ENCODE data around the gene WIPF2. TPM values are rescaled to one million over a fixed set of nuclear protein-coding genes. Genes with fewer than 3 reads are reported as not detected.

The WIPF2 gene
- total RNA-seq, 2 experiments from 2014 or later: 24.1 to 26.1 TPM

DNA sequence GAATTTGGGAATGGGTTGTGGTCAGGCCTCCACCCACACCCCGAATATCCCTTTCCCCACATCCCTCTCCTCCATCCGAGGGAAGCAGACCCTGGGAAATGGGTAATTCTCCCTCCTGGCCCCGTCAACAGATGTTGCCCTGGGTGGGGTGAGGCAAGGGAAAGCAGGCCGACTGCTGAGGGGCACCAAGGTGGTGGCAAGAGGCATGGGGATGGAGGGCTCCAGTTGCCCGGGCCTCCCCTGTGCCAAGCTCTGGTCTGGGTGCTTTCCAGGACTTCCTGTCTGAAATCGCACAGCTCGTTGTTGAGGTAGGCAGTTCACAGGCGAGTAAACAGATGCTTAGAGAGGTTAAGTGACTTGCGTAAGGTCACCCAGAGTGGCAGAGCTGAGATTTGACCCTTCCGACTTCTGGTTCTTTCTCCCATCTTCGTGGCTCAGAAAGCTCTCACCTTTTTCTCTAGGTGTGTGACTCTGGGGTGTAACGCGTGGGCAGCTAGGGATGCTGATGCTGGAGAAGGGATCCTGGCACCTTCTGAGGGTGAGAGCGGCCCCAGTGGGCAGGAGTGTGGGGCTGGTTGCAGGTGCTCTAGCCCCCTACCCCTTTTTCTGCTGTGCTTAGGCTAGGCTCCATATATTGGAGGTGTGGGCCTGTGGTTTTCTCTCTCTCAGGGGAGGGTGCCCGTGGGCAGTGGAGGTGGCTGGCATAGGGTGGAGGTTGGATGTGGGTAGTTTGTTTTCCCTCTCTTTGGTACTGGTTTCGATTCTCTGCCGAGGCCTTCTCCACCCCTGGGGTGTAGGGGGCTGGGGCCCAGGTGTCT is 107.1 kb downstream of the WIPF2 start:
- CTCF ChIA-PET: interaction anchor here (1.0 to 5.2 kb wide), 9 partner anchors 9 to 32 kb away, joined by 3 to 51 read pairs (median 4); no protein-coding TSS in a partner anchor
- ATAC-seq (no peak), DNase-seq (peak; percentile 80)
- Mint-ChIP-seq H3K9me3 (ENCODE audit: low read depth) (no peaks in the 10 kb centered on the region), H3K27me3 (no peaks in the 10 kb centered on the region), H3K4me3 (peak overlapping the region; percentile 68), H3K4me1 (peaks cover 91% of the 10 kb centered on the region), H3K36me3 (peaks cover 12% of the 10 kb centered on the region), H3K27ac (peak overlapping the region; percentile 97)

DNA sequence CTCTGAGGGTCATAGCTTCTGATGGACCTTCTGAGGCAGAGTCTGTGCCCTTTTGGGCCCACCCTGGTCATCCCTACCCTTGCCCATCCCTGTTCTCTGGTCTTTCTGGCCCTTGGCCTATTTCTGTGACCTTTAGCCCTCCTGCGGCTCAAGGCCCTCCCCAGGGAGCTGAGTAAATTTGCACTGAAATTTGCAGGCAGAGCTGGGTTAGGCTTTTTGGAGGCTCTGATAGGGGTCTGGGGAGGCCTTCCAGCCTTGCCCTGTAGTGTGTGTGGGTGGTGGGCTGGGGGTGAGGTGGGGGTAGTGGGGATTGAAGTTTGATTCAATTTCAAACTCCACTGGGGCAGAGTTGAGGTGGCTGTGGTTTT is 107.7 kb downstream of the WIPF2 start:
- no peaks in the 10 kb centered on the region for H3K9me3 Mint-ChIP-seq (ENCODE audit: low read depth)
- H3K36me3 Mint-ChIP-seq: peaks cover 17% of the 10 kb centered on the region
- peaks cover 92% of the 10 kb centered on the region for H3K4me1 Mint-ChIP-seq
- no peak for DNase-seq
- no peaks in the 10 kb centered on the region for H3K27me3 Mint-ChIP-seq
- H3K4me3 Mint-ChIP-seq: peak overlapping the region; percentile 68
- ATAC-seq: no peak
- CTCF ChIA-PET: interaction anchor here (1.2 to 5.2 kb wide), 5 partner anchors 9 to 28 kb away, joined by 3 to 51 read pairs (median 18); no protein-coding TSS in a partner anchor
- H3K27ac Mint-ChIP-seq: peak overlapping the region; percentile 97

DNA sequence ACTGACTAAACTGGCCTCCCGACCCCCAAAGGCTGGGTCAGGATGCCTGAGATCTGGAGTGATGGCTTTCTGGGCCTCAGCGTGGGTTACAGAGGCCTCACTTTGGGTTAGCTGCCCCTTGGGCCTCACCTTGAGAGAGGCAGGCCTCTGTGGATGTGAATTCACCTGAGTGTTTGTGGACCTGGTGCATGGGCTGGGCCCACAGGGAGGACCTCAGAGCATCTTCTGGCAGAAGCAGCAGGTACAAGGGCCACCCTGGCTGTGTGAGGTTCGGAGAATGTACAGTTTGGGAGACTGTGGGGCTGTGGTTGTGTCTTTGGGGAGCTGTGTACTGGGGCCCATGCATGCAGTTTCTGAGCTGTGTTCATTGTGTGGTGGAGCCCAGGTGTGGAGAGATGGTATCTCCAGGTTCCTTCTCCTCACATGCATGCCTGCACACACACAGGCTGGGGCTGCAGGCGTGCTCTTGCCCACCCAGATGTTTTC is 108.2 kb downstream of the WIPF2 start:
- peak overlapping the region; percentile 68 for H3K4me3 Mint-ChIP-seq
- no peak for ATAC-seq
- H3K27me3 Mint-ChIP-seq: no peaks in the 10 kb centered on the region
- peaks cover 88% of the 10 kb centered on the region for H3K4me1 Mint-ChIP-seq
- H3K9me3 Mint-ChIP-seq (ENCODE audit: low read depth): no peaks in the 10 kb centered on the region
- DNase-seq: no peak
- CTCF ChIA-PET: interaction anchor here (1.0 to 5.0 kb wide), 7 partner anchors 10 to 35 kb away, joined by 3 to 51 read pairs (median 5); no protein-coding TSS in a partner anchor
- H3K27ac Mint-ChIP-seq: peak overlapping the region; percentile 97
- H3K36me3 Mint-ChIP-seq: peaks cover 18% of the 10 kb centered on the region

DNA sequence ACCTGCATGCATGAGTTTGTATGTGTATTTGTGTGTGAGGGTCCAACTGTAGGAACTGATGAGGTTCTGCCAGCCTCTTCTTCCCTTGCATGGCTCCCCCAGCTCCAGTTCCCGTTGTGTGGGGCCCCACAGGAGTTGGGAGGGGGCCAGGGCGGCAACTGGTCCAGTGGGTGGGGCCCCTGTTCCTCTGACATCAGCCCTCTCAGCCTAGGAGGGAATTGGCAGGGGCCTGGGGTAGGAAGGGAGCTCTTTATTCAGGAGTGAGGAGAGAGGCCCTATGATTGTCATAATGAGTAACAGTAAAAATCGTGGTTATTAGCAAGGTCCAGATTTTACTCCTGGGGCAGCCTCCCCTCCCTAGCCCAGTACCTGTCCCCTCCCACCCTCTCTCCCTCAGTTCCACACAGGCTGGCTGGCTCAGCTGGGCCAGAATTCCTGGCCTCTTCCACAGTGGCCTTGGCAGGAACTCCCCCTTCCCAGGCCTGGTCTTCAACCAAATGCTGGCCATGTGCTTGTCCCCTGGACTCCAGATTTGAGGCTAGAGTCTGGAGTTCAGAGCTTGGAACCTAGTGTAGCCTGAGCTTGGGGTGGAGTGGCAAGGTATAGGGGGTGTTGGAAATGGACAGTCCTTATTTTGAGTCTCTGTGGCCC is 108.8 kb downstream of the WIPF2 start:
- Mint-ChIP-seq H3K4me3 (peak overlapping the region; percentile 68), H3K9me3 (ENCODE audit: low read depth) (no peaks in the 10 kb centered on the region), H3K27me3 (no peaks in the 10 kb centered on the region), H3K36me3 (peaks cover 22% of the 10 kb centered on the region), H3K4me1 (peaks cover 91% of the 10 kb centered on the region), H3K27ac (peak overlapping the region; percentile 97)
- ATAC-seq (no peak), DNase-seq (no peak)
- CTCF ChIA-PET: interaction anchor here (1.0 to 5.0 kb wide), 7 partner anchors 11 to 35 kb away, joined by 3 to 51 read pairs (median 5); no protein-coding TSS in a partner anchor

DNA sequence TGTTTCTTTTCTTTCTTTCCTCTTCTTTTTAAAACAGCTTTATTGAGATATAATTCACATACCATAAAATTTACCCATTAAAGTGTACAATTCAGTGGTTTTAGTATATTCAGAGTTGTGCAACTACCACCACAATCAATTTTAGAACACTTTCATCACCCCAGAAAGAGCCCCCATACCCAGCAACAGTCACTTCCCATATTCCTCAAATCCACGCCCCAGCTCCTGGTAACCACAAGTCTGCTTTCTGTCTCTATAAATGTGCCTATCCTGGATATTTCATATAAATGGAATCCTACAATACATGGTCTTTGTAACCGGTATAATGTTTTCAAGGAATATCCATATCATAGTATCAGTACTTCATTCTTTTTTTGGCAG is 109.3 kb downstream of the WIPF2 start:
- DNase-seq (no peak), ATAC-seq (no peak)
- Mint-ChIP-seq H3K36me3 (peaks cover 22% of the 10 kb centered on the region), H3K4me1 (peaks cover 88% of the 10 kb centered on the region), H3K9me3 (ENCODE audit: low read depth) (no peaks in the 10 kb centered on the region), H3K4me3 (peak overlapping the region; percentile 5), H3K27me3 (no peaks in the 10 kb centered on the region), H3K27ac (peak overlapping the region; percentile 97)
- CTCF ChIA-PET: interaction anchor here (1.0 to 5.0 kb wide), 8 partner anchors 11 to 34 kb away, joined by 3 to 51 read pairs (median 6); no protein-coding TSS in a partner anchor

DNA sequence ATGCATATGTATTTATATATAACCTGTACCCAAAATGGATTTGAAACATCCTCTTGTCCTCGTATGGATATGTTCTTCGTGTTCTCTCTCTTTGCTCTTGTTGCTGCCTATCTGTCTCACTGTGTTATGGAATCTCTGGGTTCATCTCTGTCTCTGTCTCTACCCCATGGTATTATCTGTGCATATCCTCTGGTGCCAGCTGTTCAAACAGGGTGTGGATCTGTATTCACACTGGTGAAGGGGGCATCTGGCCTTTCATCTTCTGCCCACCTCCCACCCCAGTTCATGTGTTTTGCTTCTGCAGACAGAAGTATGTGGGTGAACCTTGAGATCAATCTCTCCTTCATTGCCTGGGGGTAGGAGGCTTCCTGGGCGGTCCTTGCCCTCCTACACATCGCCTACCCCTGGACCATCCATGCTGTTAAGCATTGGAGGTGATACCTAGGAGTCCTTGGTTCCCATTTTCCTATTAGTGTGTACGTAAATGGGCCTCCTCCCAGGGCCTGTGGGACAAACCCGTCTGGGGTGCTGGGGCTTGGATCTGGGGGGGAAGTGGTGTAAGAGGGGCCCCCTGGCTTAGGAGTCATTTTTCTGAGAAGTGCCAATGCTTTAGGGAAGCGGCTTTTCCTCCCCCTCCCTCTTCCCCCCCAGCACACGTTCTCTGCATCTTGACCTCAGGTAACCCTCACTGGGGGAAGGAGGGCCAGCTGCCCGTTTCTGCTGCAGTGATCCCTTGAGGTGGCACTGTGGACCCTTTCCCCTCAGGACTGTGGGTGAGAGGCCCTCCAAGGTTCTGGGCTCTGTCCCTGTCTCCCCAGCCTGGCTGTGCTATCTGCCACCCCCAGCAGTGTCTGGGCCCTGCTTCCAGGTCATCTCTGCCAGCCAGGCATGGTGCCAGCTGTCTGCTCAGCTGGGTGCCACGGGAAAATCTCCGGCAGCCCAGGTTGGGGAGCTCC is 111.0 kb downstream of the WIPF2 start:
- H3K36me3 Mint-ChIP-seq: peaks cover 27% of the 10 kb centered on the region
- H3K27ac Mint-ChIP-seq: peak overlapping the region; percentile 74
- ATAC-seq (peak; percentile 38), DNase-seq (peak; percentile 72)
- CTCF ChIA-PET: interaction anchor here (0.8 to 4.3 kb wide), 7 partner anchors 7 to 27 kb away, joined by 4 to 18 read pairs (median 8); no protein-coding TSS in a partner anchor
- H3K27me3 Mint-ChIP-seq: no peaks in the 10 kb centered on the region
- H3K9me3 Mint-ChIP-seq (ENCODE audit: low read depth): no peaks in the 10 kb centered on the region
- H3K4me1 Mint-ChIP-seq: peaks cover 89% of the 10 kb centered on the region
- H3K4me3 Mint-ChIP-seq: peak overlapping the region; percentile 33

DNA sequence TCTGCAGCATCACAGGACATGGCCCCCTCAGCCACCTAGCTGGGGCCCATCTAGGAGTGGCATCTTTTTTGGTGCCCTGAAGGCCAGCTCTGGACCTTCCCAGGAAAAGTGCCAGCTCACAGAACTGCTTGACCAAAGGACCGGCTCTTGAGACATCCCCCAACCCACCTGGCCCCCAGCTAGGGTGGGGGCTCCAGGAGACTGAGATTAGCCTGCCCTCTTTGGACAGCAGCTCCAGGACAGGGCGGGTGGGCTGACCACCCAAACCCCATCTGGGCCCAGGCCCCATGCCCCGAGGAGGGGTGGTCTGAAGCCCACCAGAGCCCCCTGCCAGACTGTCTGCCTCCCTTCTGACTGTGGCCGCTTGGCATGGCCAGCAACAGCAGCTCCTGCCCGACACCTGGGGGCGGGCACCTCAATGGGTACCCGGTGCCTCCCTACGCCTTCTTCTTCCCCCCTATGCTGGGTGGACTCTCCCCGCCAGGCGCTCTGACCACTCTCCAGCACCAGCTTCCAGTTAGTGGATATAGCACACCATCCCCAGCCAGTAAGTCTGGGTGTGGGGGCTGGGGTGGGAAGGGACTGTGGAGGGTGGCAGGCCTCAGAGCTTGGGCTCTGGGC is 111.9 kb downstream of the WIPF2 start:
- H3K4me1 Mint-ChIP-seq: peaks cover 82% of the 10 kb centered on the region
- H3K27ac Mint-ChIP-seq: peak overlapping the region; percentile 74
- no peak for DNase-seq
- no peak for ATAC-seq
- CTCF ChIA-PET: interaction anchor here (0.8 to 2.2 kb wide), 7 partner anchors 8 to 28 kb away, joined by 3 to 16 read pairs (median 5); no protein-coding TSS in a partner anchor
- peaks cover 28% of the 10 kb centered on the region for H3K36me3 Mint-ChIP-seq
- no peaks in the 10 kb centered on the region for H3K27me3 Mint-ChIP-seq
- no peak overlapping the region for H3K4me3 Mint-ChIP-seq
- no peaks in the 10 kb centered on the region for H3K9me3 Mint-ChIP-seq (ENCODE audit: low read depth)

DNA sequence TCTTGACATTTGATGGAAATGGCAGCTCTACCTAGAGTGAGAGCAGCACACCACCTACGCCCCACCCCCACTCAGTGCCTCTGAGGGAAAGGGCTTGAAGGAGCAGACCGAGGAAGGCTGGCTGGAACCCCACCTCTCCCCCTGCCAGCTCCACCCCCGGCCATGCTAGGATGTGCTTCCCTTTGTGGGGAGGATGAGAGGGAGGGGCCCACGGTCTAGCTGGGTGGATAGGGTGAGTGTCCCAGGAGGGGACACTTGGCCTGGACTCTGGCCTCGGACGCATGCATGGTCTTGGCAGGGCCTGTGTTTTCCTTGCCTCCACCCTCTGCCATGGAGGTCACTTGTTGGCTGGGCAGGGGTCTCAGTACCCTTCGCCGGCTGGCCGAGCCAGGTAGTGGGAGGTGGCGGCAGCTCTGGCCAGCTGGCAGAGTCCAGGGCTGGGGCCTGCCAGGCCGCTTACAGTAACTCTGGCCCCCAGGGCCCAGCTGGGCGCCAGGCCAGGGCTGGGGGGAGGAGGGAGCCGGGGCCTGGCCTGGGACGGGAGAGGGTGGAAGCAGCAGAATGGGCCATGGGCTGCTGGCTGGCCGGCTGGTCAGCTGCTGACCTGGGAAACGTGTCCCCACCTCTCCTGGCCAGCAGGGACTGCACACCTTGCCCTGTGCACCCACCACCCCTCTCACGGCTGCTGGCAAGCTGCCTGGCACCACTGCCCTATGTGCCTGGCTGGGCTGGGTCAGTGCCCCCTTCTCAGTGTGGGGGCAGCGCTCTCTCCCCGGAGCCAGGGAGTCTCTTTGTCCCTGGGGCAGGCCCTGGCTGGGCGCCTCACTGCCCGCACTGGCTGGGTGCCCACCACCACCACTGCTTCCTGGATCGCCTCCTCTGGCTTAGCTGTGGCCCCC is 112.9 kb downstream of the WIPF2 start:
- Mint-ChIP-seq H3K27me3 (no peaks in the 10 kb centered on the region), H3K4me1 (peaks cover 75% of the 10 kb centered on the region), H3K36me3 (peaks cover 28% of the 10 kb centered on the region), H3K4me3 (no peak overlapping the region), H3K9me3 (ENCODE audit: low read depth) (no peaks in the 10 kb centered on the region), H3K27ac (peak overlapping the region; percentile 68)
- ATAC-seq (no peak), DNase-seq (no peak)
- CTCF ChIA-PET: interaction anchor here (0.9 to 2.2 kb wide), 6 partner anchors 9 to 30 kb away, joined by 3 to 16 read pairs (median 6); no protein-coding TSS in a partner anchor

Small RNA genes within 50 kb of the gene (microRNA-seq; reads per million reads assigned to microRNA genes)
- gene MIR6867: not detected

Other genes starting within 250 kb of the WIPF2 start
- 100 to 1,000 TPM; 106 to 138 TPM for gene PSMD3, start 238.5 kb upstream of the WIPF2 start, total RNA-seq
- gene CSF3, start 203.9 kb upstream of the WIPF2 start, total RNA-seq: not detected
- gene MED24, start 164.9 kb upstream of the WIPF2 start, total RNA-seq: 100 to 1,000 TPM in 1 of 2 experiments, 10 to 100 TPM in 1; 98.0 to 107 TPM
- 1 to 10 TPM; 5.9 to 8.3 TPM for gene THRA, start 156.3 kb upstream of the WIPF2 start, total RNA-seq
- 1 to 10 TPM; 3.3 to 4.8 TPM for gene NR1D1, start 118.7 kb upstream of the WIPF2 start, total RNA-seq
- 10 to 100 TPM; 91.4 to 94.7 TPM for gene MSL1, start 97.3 kb upstream of the WIPF2 start, total RNA-seq
- gene CASC3, start 78.8 kb upstream of the WIPF2 start, total RNA-seq: 10 to 100 TPM; 89.8 to 90.5 TPM
- 1 to 10 TPM; 4.4 to 4.6 TPM for gene RAPGEFL1, start 41.8 kb upstream of the WIPF2 start, total RNA-seq
- 100 to 1,000 TPM; 109 to 111 TPM for gene CDC6, start 68.6 kb downstream of the WIPF2 start, total RNA-seq
- 10 to 100 TPM; 29.9 to 39.5 TPM for gene RARA, start 89.9 kb downstream of the WIPF2 start, total RNA-seq
- gene GJD3, start 145.4 kb downstream of the WIPF2 start, total RNA-seq: not detected
- 100 to 1,000 TPM; 310 to 347 TPM for gene TOP2A, start 198.6 kb downstream of the WIPF2 start, total RNA-seq
- gene IGFBP4, start 224.1 kb downstream of the WIPF2 start, total RNA-seq: 1 to 10 TPM; 3.4 to 5.9 TPM